Kidney (tissue), 14 donors: ENCODE results near the gene BLACAT1. TPM values are rescaled to one million over a fixed set of nuclear protein-coding genes. Genes with fewer than 3 reads are reported as not detected.

Source experiments
- DNase-seq, 5 donors: peaks; one replicate each; pipeline ENCODE4 v3.0.0-alpha.2; 2013 to 2020
- FAIRE-seq: peaks from 2 replicates; lab custom pipeline; 2012; peaks lifted over from hg19 to GRCh38; lab: Jason Lieb, UNC
- H3K27ac ChIP-seq, 2 donors: one replicate each; pipeline ENCODE4 v1.7.0; 2013; ENCODE audit warnings: low read depth in 2 of 2, low read length in 2 of 2, inconsistent platforms in 1 of 2
- H3K27me3 ChIP-seq: one replicate; pipeline ENCODE4 v1.7.1; 2013; ENCODE audit warnings: low read length, inconsistent platforms; ENCODE audit not compliant: control insufficient read depth, insufficient read depth
- H3K36me3 ChIP-seq, 3 donors: one replicate each; pipeline versions ENCODE4 v1.7.0 to v1.7.1; 2013; ENCODE audit warnings: low read length in 3 of 3, control low read depth in 1 of 3, inconsistent platforms in 1 of 3; ENCODE audit not compliant: insufficient read depth in 3 of 3, control insufficient read depth in 2 of 3
- H3K4me1 ChIP-seq, 3 donors: one replicate each; pipeline versions ENCODE4 v1.7.0 to v1.7.1; 2013; ENCODE audit warnings: low read length in 3 of 3, inconsistent platforms in 1 of 3, low read depth in 1 of 3; ENCODE audit not compliant: control insufficient read depth in 2 of 3, insufficient read depth in 2 of 3
- H3K4me3 ChIP-seq, 3 donors: one replicate each; pipeline versions ENCODE4 v1.7.0 to v1.8.1; 2013; ENCODE audit warnings: low read length in 3 of 3, control low read depth in 1 of 3, inconsistent platforms in 1 of 3
- H3K9ac ChIP-seq, 3 donors: one replicate each; pipeline versions ENCODE4 v1.7.0 to v1.7.1; 2013; ENCODE audit warnings: low read length in 3 of 3, control low read depth in 1 of 3, inconsistent platforms in 1 of 3
- H3K9me3 ChIP-seq, 3 donors: one replicate each; pipeline versions ENCODE4 v1.7.0 to v1.7.1; 2013; ENCODE audit warnings: low read length in 3 of 3, control low read depth in 1 of 3, inconsistent platforms in 1 of 3; ENCODE audit not compliant: control insufficient read depth in 2 of 3, insufficient read depth in 1 of 3
- CTCF ChIP-seq: IDR thresholded peaks from 3 replicates; pipeline ENCODE4 v1.5.1; 2012; ENCODE audit warnings: mild to moderate bottlenecking, moderate library complexity, borderline replicate concordance; ENCODE audit not compliant: insufficient read depth; ENCODE audit errors: extremely low read depth
- intact Hi-C: fragments of 100-400 bp; cut with DNase I; formaldehyde crosslinking; loops from one replicate; pipeline ENCODE4 v1.11.1; 2022
- polyA plus RNA-seq: library from polyadenylated mRNA; stranded (reverse); fragments of 350-450 nt; fragmentation: Illumina TruSeq; extraction: RNeasy Lipid Tissue Mini Kit (QIAGEN cat#74804); gene quantifications from one replicate; pipeline ENCODE4 v1.2.3, GENCODE V29; 2014; ENCODE audit warnings: low read depth, low replicate concordance; ENCODE audit not compliant: insufficient read depth
- total RNA-seq: library from RNA; stranded (reverse); fragmentation: NEBNext Ultra II Directional; extraction: Animal tissue kit (Norgen Biotek cat#: 25700); gene quantifications from one replicate; pipeline ENCODE4 v1.2.1, GENCODE V29; 2021
- donor health status: control.
- donor health status: control.
- donor health status: control.
- donor health status: control.
- donor health status: control.
- donor health status: DM: yes; HTN: yes; CAD: no.
- donor health status: Normal renal cell carcinoma (clear cell type).

The BLACAT1 gene
- total and polyA plus RNA-seq, 2 donors from 2014 or later = 0.37 to 4.3 TPM

GRCh38 chr1:205432116-205432515 is 23.7 kb downstream of the BLACAT1 start:
- H3K27ac ChIP-seq = no peak overlapping the region
- H3K9me3 ChIP-seq = no peaks in the 10 kb centered on the region
- H3K27me3 ChIP-seq = no peaks in the 10 kb centered on the region
- H3K4me1 ChIP-seq = peaks cover 0 to 2% (median 0%) of the 10 kb centered on the region in 3 donors
- FAIRE-seq = no peak
- H3K4me3 ChIP-seq = no peak overlapping the region
- H3K36me3 ChIP-seq = no peaks in the 10 kb centered on the region
- no peak for TF ChIP-seq CTCF
- intact Hi-C loops = loop anchor here (10.0 kb wide), 1 partner anchor 53 kb away; no protein-coding TSS in a partner anchor
- DNase-seq = peak in 1 of 5 donors; percentile 23
- no peak overlapping the region for H3K9ac ChIP-seq

- Histone ChIP-seq H3K9ac (peak overlapping the region in 1 of 3 donors; percentile 19), H3K27me3 (no peaks in the 10 kb centered on the region), H3K36me3 (no peaks in the 10 kb centered on the region), H3K4me1 (peaks cover 0 to 2% (median 0%) of the 10 kb centered on the region in 3 donors), H3K27ac (no peak overlapping the region), H3K4me3 (peak overlapping the region; percentile 55 to 65 (median 56)), H3K9me3 (no peaks in the 10 kb centered on the region)
- intact Hi-C loops = loop anchor here (10.0 kb wide), 1 partner anchor 54 kb away; no protein-coding TSS in a partner anchor
- TF ChIP-seq CTCF = peak; percentile 58
- FAIRE-seq = no peak
- peak in 4 of 5 donors; percentile 78 to 87 (median 81) for DNase-seq
Measured at GRCh38 chr1:205430696-205431305, 25.0 kb downstream of the BLACAT1 start.

- DNase-seq (peak in 1 of 5 donors; percentile 43), FAIRE-seq (no peak)
- H3K27me3 ChIP-seq = no peaks in the 10 kb centered on the region
- intact Hi-C loops = loop anchor here (10.0 kb wide), 1 partner anchor 55 kb away; no protein-coding TSS in a partner anchor
- H3K4me1 ChIP-seq = peaks cover 0 to 2% (median 0%) of the 10 kb centered on the region in 3 donors
- peak overlapping the region; percentile 55 to 65 (median 56) for H3K4me3 ChIP-seq
- no peak overlapping the region for H3K27ac ChIP-seq
- H3K9me3 ChIP-seq = no peaks in the 10 kb centered on the region
- TF ChIP-seq CTCF = no peak
- H3K36me3 ChIP-seq = no peaks in the 10 kb centered on the region
- H3K9ac ChIP-seq = peak overlapping the region in 1 of 3 donors; percentile 19
Measured at GRCh38 chr1:205429762-205430695, 25.8 kb downstream of the BLACAT1 start.
